GM12801 (cell line): ENCODE results near the gene HSP90AB1.

Experiments used
- TF ChIP-seq, protein P1 (sequence below): IDR thresholded peaks from one replicate; pipeline ENCODE4 v1.5.1; 2011; ENCODE audit warnings: control low read depth; ENCODE audit not compliant: insufficient read length; ENCODE audit errors: extremely low read depth

HSP90AB1 gene

DNA sequence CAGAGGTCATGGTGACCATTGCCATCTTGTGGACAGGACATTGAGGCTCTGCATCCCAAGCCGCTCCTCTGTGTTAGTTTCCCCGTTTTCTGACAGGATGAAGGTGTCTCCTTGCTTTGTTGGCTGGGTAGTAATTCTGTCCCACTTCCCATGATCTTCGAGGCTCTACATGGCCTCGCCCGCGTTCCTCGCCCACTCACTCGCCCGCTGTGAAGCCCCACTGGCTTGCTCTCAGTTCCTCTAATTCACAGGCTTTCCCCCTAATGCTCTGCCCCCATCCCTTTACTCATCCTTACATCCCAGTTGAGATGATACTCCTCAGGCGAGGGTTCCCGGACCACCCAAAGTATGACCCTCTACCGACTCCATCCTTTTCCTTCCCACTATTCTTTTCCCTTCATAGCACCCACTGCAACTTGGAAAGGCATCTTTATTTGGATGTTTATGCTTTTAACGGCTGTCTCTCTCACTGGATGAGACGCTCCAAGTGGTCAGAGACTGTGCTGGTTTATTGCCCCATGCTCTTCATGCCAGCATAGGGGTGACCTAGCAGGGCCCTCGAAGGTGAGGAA, 10.9 kb downstream of the HSP90AB1 start:
- TF ChIP-seq, protein P1, sequence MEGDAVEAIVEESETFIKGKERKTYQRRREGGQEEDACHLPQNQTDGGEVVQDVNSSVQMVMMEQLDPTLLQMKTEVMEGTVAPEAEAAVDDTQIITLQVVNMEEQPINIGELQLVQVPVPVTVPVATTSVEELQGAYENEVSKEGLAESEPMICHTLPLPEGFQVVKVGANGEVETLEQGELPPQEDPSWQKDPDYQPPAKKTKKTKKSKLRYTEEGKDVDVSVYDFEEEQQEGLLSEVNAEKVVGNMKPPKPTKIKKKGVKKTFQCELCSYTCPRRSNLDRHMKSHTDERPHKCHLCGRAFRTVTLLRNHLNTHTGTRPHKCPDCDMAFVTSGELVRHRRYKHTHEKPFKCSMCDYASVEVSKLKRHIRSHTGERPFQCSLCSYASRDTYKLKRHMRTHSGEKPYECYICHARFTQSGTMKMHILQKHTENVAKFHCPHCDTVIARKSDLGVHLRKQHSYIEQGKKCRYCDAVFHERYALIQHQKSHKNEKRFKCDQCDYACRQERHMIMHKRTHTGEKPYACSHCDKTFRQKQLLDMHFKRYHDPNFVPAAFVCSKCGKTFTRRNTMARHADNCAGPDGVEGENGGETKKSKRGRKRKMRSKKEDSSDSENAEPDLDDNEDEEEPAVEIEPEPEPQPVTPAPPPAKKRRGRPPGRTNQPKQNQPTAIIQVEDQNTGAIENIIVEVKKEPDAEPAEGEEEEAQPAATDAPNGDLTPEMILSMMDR = no peak

DNA sequence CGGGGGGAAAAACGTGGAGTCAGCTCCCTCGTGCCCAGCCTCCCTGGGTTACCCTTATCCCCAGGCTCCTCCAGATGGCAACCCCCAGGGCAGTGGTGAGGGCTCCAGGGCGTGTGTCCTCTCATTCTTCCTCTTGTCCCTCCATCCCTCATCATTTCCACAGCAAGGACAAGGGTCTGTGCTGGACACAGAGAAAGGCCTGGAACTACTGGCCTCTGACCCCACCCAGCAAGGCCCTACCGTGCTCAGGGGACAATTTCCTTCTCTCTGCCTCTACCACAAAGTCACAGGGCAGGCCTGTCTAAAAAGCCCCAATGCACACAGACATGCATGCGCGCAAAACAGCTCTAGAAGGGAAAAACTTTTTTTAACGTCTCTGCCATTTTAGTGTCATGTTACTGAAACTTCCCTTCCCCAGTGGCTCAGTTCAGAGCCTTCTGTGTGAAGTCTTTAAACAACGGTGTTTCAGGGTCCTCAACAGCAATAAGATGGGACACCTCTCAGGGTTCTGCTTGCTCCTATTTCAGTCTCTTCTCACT, 11.5 kb downstream of the HSP90AB1 start:
- TF ChIP-seq, protein P1 = no peak

DNA sequence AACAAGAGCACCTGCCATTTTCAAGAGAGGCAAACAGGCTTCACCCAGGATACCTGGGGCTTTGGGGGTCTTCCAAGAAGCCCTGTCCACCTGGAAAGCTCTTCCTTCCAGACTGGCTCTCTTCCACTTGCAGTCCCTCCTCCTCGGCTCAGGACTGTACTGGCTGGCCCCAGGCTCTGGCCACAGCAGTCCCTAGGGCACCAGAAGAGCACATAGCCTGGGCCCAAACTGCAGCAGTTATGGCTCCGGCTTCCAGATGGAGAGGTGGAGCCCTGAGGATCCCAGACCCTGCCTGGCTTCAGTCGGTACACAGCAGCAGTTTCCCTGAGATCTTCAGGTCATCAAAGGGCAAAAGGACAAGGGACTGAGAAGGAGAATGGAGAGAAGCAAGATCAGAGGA, 12.0 kb downstream of the HSP90AB1 start:
- TF ChIP-seq, protein P1 = no peak

DNA sequence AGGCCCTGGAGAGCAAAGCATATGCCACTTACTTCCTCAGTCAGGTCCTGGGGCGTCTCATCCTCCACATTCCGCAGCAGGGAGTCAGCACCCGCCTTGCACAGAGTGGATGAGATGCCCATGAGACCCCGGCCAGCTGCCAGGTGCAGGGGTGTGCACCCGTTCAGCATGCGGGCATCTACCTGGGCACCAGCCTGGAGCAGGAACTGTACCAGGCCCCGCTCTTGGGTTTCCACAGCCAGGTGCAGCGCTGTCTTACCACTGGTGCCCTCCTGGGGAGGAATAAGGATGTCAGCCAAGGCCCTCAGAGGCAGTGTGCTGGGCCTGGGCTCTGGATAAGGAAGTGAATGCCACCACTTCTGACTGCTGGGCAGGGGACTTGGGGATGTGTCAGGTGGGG, 13.1 kb downstream of the HSP90AB1 start:
- TF ChIP-seq, protein P1 = no peak

DNA sequence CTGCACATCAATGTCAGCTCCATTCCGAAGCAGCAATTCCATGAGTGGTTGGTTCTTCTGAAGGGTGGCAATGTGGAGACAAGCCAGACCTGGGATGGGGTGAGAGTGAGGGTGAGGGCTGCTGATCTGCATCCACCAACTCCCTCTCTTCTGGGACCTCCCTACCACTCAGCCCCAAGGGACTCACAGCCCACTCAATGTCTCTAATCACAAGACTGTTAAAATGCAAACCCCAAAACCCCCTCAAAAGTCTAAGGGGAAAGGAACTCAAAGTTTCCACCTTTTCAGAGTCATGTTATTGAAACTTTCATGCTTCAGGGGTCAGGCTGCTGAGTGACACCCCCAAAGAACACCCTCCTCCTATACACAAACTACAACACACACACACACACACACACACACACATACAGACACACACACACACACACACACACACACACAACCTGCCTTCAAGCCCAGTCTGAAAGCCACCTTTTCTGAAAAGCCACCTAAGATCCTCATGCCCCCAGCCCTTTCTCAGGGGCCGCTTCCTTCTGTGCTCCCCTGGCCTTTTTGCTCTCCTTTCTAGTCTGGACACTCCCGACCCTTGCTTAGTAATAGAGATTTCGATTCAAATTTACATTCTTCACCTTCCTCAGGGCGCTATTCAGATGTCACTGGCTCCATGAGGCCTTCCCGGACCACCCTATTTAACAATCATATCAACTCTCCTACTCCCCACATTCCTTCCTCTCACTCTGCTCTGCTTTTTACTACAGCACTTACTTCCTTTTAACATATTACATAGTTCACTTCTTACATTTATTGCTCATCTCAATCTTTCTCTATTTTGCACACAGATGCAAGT, 13.8 kb downstream of the HSP90AB1 start:
- TF ChIP-seq, protein P1 = no peak

DNA sequence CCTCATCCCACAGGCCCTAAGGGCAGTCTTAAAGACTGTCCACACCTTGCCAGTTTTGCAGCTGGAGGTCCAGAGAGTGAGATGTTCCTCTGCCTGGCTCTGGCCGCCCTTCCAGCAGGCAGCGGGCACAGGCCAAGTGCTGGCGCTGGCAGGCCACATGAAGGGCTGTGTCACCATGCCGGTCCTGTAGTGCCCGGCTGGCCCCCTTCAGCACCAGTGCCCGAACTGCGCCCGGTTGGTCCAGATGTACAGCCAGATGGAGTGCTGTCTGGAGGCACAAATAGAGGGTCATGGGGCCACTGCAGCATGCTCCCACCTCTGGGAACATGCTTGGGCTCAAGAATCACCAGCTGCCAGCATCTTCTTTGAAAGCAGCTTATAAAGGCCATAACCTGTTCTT, 14.7 kb downstream of the HSP90AB1 start:
- TF ChIP-seq, protein P1 = no peak

DNA sequence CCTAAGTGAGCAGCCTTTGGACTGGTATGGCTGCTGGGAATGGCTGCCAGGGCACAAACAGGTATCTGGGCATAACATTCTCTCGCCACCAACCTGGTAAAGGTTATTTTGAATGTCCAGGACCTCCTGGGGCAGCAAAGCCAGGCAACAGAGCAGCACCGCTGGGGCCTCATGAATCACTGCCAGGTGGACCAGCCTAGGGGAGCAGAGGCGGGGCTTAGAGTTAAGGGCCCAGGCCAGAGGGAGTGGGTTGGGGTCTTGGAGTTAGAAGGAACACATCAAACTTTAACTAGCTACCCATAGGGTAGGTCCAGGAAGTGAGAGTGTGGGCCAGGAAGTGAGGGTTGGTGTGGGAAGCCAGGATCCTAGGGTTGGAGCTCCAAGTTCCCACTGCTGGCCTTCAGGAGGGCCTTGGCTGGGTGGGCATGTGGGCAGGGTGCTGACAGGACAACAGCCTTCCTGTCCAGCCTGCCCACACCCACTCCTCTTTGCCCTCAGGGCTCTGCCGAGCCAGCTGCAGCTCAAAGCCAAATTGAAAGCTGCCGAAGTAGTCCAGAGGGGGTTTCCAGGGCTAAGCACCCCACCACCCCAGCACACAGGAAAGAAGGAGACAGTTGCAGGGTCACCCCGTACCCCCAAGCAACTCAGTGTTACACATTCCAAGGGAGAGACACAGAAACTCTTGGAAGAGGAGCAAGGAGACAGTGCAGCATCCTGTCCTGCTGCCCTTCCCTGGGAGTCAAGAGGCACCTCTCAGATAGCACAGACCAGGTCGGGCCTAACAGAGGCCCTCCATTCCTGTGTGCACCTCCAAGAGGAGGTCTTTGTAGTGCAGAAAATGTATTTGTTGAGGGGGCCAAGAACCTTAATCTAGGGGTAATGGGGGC, 15.8 kb downstream of the HSP90AB1 start:
- TF ChIP-seq, protein P1 = no peak
